ENCODE data around the gene ITGB5.

Gene ITGB5

GRCh38 chr3:124860599-124860998 is 26.6 kb downstream of the ITGB5 start:
- no peak for DNase-seq

DNA sequence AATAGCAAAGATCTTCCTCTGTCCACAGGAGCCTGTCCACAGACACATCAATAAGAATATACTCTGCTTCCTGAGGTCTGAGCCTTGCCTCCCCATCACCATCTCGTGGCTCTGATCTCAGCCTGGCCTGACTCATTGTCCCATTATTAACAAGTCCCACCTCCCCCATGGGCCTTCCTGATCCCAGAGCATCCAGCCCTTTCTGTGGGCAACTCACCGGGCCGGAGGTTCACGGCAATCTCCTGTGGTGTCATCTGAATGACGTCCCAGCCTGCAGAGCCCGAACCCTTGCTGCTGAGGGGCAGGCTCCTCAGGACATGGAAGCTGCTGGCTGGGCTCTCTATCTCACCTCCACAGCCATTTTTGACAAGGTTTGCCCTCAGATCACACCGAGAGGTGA is 28.1 kb downstream of the ITGB5 start:
- DNase-seq, result no peak

DNA sequence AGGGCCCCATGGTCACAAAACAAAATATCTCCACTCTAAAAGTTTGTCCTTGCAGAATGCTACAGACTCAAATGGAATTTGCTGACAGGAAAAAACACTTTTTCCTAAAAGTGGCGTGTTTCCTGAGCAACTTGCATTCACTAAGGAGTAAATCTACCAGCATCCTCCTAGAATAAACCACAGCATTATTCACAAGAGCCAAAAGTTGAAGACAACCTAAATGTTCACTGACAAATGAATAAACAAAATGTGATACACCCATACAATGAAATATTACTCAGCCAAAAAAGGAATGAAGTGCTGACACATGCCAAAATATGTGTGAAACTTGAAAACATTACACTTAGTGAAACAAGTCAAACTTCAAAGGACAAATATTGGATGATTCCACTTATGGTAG is 28.9 kb downstream of the ITGB5 start:
- no peak for DNase-seq

- DNase-seq, result no peak
Measured at GRCh38 chr3:124856677-124857076, 30.5 kb downstream of the ITGB5 start.

DNA sequence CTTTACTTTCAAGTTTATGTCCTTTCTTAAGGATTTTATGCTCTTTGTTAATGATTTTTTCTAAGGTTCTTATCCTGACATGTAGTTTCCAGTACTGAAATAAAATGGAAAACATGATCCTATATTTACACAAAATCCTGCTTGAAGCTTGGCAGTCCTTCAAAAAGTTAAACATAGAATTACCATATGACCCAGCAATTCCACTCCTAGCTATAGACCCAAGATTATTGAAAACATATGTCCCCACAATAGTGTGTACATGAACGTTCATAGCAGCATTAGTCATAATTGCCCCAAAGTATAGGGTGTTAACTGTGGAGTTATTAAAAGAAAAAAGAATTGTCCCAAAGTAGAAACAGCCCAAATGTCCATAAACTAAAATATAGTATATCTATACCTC is 33.2 kb downstream of the ITGB5 start:
- DNase-seq, result no peak

DNA sequence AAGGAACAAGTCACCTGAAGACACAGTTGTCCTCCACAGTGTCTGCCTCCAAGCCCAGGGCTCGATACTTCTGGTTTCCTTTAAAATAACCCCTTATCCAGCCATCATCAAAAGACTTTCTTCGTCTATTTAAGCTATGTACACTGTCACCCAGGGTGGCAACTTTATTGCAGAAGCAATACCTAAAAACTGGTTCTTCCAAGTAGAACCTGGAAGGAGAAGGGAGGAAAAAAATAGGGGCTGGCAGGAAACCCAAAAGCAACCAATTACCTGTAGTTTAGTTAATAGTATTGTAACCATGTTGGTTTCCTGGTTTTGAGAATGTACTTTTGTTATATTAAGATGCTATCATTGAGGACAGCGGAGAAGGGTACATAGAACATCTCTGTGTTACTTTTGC is 33.7 kb downstream of the ITGB5 start:
- no peak for DNase-seq

- DNase-seq, result no peak
Measured at GRCh38 chr3:124851905-124852304, 35.3 kb downstream of the ITGB5 start.

DNA sequence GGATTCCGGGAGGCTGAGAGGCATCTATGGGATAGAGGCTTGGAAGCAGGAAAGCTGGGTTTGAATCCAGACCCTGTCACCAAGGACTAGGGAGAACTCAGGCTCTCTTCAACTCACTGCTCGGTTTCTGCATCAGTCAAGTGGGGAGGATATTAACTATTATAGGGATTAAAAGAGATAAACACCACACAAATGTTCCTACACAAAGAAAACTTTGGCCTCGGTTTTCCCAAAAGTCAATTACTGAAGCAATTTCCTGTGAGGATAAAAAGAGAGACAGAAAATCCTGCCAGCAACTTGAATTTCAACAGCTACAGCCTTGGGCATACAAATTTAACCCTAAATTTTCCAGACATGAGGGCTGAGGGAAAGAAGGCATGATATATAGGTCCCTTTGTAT is 36.0 kb downstream of the ITGB5 start:
- DNase-seq, result no peak

DNA sequence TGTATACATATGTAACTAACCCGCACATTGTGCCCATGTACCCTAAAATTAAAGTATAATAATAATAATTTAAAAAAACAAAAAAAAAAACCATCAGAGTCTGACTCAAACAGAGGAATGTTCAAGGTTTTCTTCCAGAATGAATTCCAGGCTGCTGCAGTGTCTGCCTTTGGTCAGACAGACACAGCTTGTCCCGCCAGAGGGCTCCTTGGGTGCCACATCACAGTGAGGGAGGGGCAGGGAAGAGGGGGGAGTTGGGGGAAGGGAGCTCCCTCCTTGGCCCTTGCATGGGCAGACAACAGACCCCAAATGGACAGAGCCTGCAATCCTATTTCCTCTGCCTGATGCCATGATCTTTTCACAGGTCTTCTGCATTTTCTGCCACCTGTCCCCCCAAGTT is 36.5 kb downstream of the ITGB5 start:
- no peak for DNase-seq

GRCh38 chr3:124850212-124850611 is 37.0 kb downstream of the ITGB5 start:
- no peak for DNase-seq

GRCh38 chr3:124848300-124848699 is 38.9 kb downstream of the ITGB5 start:
- DNase-seq, result no peak

DNA sequence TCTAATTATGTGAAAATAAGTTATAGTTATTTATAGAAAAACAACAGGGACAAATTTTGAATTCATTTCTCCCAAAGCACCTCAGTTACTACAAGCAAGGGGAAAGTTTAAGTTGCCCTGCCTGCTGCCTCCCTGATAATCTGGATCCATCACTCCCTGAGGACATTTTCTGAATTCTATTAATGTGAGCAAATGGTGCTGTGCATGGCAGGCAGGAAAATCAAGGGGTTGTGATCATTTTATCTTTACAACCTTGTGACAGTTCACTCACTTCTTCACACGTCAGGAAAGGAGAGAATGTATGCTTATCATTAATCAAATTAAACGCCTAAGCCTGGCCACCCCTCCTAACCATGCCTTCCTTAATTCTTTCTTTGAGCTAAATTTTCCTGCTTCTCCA is 39.3 kb downstream of the ITGB5 start:
- no peak for DNase-seq

- DNase-seq, result no peak
Measured at GRCh38 chr3:124847051-124847450, 40.1 kb downstream of the ITGB5 start.

DNA sequence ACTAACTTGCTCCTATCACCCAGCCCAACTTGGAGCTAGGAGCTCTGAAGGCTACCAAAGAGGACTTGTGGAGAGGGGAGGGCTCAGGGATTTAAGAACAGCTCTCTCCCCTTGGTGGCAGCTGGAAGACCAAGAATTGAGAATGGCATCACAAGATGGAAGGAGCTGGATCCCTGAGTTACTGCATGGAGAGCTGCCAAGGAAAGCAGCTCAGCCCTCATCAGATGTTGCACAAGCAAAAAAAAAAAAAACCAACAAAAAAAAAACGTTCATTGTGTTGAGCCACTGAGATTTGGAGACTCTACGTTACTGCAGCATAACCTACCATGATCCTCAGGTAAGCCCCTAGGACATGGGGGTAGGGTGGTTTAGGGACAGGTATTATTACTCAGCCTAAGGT is 41.0 kb downstream of the ITGB5 start:
- no peak for DNase-seq

DNA sequence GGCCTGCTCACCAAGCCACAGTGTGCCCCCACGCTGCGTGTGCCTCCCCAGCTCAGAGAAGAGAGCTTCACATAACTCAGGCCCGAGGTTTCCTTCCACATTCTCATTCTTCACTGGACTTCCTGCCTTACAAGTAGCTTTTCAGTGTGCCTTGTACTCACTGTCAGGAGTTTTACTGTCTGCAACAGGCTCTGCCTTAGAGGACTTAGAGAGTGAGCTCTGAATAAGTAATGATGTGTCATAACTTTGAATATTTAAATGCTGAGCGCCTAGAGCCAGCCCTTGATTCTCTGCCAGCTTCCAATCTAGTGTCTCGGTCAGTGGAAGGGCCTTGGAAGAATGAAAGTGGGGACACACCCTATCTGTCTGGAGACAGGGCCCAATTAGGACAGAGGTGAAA is 41.8 kb downstream of the ITGB5 start:
- DNase-seq, result no peak

DNA sequence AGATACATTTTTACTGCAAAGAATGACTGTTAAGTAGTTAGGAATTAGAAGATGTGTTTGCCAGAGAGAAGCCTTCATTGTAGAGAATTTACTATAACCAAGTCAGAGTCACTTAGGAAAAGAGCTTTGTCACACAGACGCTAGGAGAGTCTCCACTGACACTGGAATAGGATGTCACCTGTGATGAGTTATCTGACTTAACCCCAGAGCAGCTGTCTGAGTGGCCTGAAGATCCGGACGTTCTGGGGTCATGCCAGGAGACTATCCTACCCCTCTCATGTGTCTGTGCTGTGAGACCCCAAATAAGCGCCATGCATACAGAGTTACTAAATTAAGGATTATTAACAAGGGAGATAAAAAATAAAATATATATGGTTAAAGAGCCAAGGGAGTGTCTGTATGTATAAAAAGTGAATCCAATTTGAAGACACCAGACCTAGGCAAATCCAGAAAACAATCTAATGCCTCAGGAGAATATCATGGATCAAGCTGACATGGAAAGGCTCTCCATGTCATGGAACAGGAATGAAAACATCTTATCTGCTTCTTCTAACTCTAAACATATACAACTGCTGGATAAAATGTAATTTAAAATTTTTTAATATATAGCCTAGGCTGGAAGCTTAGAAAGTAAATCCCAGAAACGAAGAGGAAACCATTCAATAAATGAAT is 43.5 kb downstream of the ITGB5 start:
- DNase-seq, result no peak

DNA sequence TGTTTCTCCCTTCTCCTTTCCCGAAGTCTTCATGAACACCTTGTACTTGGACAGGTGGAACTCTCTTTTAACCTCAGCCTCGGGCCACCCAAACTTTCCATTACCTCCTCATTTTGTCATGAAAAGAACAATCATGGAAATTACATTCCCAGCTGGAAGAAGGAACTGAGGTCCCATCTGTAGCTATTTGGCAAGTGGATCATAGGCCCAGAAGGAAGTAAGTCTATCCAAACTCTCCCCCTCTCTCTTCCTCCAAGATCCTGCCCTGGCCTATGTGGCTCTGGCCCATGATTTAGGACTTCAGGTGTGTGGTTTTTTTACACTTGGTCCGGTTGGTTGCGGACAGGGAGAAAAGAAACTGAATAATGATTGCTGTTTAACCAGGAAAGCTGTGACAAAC is 44.1 kb downstream of the ITGB5 start:
- DNase-seq, result no peak

DNA sequence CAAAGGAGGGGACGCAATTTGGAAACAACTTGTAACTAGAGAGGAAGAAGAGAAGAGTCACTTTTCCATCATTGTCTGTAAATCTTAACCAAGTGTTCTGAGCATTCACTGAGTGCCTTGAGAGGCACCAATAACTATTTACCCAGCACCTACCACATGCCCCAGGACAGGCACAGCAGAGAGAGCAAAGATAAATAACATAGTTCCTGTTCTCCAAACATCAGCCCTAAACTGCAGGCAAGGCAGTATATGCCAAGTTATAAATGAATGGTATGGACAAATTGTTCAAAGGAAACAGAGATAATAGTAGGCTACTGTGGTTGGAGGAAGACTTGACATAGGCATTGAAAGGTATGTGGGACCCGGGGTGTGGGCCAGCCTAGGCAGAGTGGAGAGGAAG is 45.6 kb downstream of the ITGB5 start:
- DNase-seq, result no peak

DNA sequence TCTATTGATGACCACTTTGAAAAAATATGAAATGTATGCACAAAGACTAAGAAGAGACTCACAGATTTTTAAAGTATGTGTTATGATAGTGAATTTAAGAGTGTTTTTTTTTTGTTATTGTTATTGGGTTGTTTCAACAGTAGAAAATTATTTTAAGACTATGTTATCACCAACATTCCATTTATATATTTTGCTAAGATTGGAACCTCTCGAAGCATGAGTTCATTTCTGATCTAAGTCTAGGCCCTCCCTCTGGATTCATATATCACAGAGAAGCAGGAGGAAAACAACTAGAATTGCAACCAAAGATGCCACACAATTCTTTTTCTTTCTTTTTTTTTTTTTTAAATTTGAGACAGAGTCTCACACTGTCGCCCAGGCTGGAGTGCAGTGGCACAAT is 46.8 kb downstream of the ITGB5 start:
- DNase-seq, result no peak

DNA sequence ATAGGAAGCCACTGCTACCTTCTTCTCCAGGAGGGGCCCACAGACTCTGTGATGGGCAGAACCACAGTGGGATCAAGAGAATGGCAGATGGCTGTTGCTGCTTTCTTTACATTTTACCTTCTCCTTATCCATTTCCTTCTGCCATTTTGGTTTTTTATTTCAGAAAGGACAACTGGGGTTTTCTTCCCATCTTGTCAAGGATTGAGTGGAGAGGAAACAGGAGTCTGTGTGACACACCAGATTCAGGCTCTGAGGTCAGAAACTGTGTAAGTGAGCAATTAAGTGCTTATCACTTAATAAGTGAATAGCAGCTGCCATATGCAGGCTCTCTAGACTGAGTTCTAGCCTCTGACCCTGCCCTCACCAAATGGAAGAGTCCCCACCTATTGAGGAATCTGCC is 47.3 kb downstream of the ITGB5 start:
- no peak for DNase-seq

- DNase-seq, result no peak
Measured at GRCh38 chr3:124838963-124839362, 48.2 kb downstream of the ITGB5 start.

DNA sequence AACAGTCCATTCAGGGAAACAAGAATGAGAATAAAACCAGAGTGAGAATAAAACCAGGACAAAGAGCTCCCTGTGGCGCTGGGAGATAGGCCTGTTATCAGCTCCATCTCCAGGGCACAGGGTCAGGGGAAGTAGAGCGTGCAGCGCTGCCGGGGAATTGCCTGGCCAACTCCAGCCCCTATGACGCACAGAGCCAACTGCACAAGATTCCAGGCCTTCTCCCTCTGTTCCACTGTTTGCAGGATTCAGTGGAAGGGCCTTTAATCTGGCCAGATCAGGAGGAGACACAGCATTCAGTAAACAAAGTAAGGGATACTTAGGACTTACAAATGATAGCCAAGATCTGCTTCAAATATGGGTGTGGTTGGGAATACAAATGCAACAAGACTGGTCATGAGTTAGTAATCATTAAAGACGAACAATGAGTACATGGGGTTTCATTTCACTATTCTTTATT is 49.4 kb downstream of the ITGB5 start:
- peak in 1 of 2 experiments; percentile 27 for DNase-seq

GRCh38 chr3:124837065-124837464 is 50.1 kb downstream of the ITGB5 start:
- no peak for DNase-seq

- DNase-seq, result no peak
Measured at GRCh38 chr3:124836448-124836847, 50.7 kb downstream of the ITGB5 start.

All from NCI-H526 (cell line).